ENCODE data around the gene TBX21.

The TBX21 gene

GRCh38 chr17:47704736-47705135 is 28.3 kb upstream of the TBX21 start:
- TF ChIP-seq ZNF302 (tag by site-specific recombination; IDR thresholded peaks at IDR 0.05; ENCODE audit: low read depth), result no peak
- TF ChIP-seq ZEB2 (tag by site-specific recombination; IDR thresholded peaks at IDR 0.05), result no peak
- TF ChIP-seq, protein P1, sequence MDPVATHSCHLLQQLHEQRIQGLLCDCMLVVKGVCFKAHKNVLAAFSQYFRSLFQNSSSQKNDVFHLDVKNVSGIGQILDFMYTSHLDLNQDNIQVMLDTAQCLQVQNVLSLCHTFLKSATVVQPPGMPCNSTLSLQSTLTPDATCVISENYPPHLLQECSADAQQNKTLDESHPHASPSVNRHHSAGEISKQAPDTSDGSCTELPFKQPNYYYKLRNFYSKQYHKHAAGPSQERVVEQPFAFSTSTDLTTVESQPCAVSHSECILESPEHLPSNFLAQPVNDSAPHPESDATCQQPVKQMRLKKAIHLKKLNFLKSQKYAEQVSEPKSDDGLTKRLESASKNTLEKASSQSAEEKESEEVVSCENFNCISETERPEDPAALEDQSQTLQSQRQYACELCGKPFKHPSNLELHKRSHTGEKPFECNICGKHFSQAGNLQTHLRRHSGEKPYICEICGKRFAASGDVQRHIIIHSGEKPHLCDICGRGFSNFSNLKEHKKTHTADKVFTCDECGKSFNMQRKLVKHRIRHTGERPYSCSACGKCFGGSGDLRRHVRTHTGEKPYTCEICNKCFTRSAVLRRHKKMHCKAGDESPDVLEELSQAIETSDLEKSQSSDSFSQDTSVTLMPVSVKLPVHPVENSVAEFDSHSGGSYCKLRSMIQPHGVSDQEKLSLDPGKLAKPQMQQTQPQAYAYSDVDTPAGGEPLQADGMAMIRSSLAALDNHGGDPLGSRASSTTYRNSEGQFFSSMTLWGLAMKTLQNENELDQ (tag by site-specific recombination; IDR thresholded peaks at IDR 0.05; ENCODE audit: low read depth), result no peak
- no peak for TF ChIP-seq ZNF341 (tag by site-specific recombination; IDR thresholded peaks at IDR 0.05; ENCODE audit: low read depth)
- Histone ChIP-seq H3K27ac (ENCODE audit: extremely low read depth, low read depth, low read length) (no peak overlapping the region), H3K36me3 (ENCODE audit: control insufficient read depth in 2 of 2, insufficient read depth in 1 of 2, low read length in 2 of 2) (peaks cover 0 to 31% of the 10 kb centered on the region in 2 experiments; a peak in 2 of 3 replicates), H3K9me3 (ENCODE audit: control insufficient read depth, insufficient read depth, low read depth, low read length) (no peaks in the 10 kb centered on the region), H3K4me3 (ENCODE audit: low read depth, low read length) (no peak overlapping the region), H3K4me1 (ENCODE audit: control insufficient read depth, insufficient read depth, low read length) (no peaks in the 10 kb centered on the region)
- POLR2A ChIA-PET, result interaction anchor here (1.3 kb wide), 1 partner anchor 36 kb away, joined by 3 read pairs; no protein-coding TSS in a partner anchor
- CTCF ChIA-PET, result interaction anchor here (0.6 to 1.2 kb wide), 3 partner anchors 37 to 595 kb away, joined by 3 to 4 read pairs (median 3); no protein-coding TSS in a partner anchor

DNA sequence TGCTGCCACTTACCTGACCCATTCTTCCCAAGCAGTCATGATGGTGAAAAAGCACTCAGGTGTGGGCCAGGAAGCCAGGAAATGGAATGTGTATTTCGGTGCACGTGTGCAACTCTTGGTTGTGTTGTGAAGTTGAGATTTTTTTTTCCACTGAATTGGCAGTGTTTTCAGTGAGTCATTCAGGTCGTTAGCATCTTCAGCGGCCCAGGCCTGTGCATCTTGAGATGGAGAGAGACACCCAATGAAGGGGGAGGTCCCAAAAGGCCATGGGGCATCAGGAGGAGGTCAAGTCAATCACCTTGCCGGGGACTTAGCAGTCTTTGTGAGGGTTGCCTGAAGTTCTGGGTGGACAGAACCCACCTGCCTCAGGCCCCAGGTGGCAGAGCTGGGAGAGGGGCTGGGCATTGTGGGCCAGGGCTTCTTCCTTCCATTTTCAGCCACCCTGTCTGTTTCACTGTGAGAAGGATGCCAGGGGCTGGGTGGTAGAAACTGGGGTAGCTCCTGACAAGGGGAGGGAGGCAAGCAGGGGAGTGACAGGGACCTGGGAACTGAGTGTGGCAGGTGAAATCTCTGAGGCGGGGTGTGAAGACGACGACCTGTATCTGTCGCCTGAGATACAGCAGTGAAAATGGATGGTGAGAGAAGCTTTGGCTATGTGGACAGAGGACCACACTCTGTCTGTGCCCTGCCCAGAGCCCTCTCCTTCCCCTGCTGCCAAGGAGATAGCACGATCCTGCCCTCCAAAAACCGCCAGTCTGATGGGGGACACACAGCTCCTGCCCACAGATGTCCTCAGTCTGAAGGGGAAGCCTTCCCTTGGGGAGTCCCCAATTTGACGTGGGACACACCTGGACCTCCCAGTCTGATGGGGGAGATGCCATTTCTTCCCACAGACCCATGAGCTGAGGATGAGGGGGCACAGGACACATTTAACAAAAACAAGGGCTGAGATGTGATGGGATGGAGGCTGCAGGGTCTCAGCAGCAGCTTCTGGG is 27.2 kb upstream of the TBX21 start:
- ChIA-PET POLR2A (interaction anchor here (0.8 kb wide), 1 partner anchor 8 kb away, joined by 5 read pairs; no protein-coding TSS in a partner anchor), CTCF (interaction anchor here (0.6 to 2.7 kb wide), 6 partner anchors 8 to 265 kb away, joined by 3 to 30 read pairs (median 4); partner anchors contain the start of genes CDK5RAP3 and TBX21)
- TF ChIP-seq ZNF362 (tag by site-specific recombination; IDR thresholded peaks at IDR 0.05), result peak; percentile 81; the same call in 1 of the 2 replicates
- no peak for TF ChIP-seq PRDM1 (tag by site-specific recombination; IDR thresholded peaks at IDR 0.05)
- no peak for TF ChIP-seq ZNF830 (tag by site-specific recombination; IDR thresholded peaks at IDR 0.05; ENCODE audit: low read depth)
- TF ChIP-seq, protein P2, sequence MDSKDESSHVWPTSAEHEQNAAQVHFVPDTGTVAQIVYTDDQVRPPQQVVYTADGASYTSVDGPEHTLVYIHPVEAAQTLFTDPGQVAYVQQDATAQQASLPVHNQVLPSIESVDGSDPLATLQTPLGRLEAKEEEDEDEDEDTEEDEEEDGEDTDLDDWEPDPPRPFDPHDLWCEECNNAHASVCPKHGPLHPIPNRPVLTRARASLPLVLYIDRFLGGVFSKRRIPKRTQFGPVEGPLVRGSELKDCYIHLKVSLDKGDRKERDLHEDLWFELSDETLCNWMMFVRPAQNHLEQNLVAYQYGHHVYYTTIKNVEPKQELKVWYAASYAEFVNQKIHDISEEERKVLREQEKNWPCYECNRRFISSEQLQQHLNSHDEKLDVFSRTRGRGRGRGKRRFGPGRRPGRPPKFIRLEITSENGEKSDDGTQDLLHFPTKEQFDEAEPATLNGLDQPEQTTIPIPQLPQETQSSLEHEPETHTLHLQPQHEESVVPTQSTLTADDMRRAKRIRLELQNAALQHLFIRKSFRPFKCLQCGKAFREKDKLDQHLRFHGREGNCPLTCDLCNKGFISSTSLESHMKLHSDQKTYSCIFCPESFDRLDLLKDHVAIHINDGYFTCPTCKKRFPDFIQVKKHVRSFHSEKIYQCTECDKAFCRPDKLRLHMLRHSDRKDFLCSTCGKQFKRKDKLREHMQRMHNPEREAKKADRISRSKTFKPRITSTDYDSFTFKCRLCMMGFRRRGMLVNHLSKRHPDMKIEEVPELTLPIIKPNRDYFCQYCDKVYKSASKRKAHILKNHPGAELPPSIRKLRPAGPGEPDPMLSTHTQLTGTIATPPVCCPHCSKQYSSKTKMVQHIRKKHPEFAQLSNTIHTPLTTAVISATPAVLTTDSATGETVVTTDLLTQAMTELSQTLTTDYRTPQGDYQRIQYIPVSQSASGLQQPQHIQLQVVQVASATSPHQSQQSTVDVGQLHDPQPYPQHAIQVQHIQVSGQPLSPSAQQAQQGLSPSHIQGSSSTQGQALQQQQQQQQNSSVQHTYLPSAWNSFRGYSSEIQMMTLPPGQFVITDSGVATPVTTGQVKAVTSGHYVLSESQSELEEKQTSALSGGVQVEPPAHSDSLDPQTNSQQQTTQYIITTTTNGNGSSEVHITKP (tag by site-specific recombination; IDR thresholded peaks at IDR 0.05), result no peak
- H3K27ac ChIP-seq (ENCODE audit: extremely low read depth, low read depth, low read length), result no peak overlapping the region
- H3K36me3 ChIP-seq (ENCODE audit: control insufficient read depth in 2 of 2, insufficient read depth in 1 of 2, low read length in 2 of 2), result peaks cover 0 to 36% of the 10 kb centered on the region in 2 experiments; a peak in 2 of 3 replicates
- no peaks in the 10 kb centered on the region for H3K9me3 ChIP-seq (ENCODE audit: control insufficient read depth, insufficient read depth, low read depth, low read length)
- no peak overlapping the region for H3K4me3 ChIP-seq (ENCODE audit: low read depth, low read length)
- H3K4me1 ChIP-seq (ENCODE audit: control insufficient read depth, insufficient read depth, low read length), result no peaks in the 10 kb centered on the region

- no peak overlapping the region for H3K27ac ChIP-seq (ENCODE audit: extremely low read depth, low read depth, low read length)
- TF ChIP-seq ZNF610 (tag by site-specific recombination; IDR thresholded peaks at IDR 0.05; ENCODE audit: borderline replicate concordance), result no peak
- peak; percentile 73 for TF ChIP-seq ATF2 (tag by site-specific recombination; IDR thresholded peaks at IDR 0.05; ENCODE audit: low read depth)
- TF ChIP-seq, protein P3, sequence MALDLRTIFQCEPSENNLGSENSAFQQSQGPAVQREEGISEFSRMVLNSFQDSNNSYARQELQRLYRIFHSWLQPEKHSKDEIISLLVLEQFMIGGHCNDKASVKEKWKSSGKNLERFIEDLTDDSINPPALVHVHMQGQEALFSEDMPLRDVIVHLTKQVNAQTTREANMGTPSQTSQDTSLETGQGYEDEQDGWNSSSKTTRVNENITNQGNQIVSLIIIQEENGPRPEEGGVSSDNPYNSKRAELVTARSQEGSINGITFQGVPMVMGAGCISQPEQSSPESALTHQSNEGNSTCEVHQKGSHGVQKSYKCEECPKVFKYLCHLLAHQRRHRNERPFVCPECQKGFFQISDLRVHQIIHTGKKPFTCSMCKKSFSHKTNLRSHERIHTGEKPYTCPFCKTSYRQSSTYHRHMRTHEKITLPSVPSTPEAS (tag by site-specific recombination; IDR thresholded peaks at IDR 0.05), result peak; percentile 6; the same call in 1 of the 2 replicates
- TF ChIP-seq ZNF544 (tag by site-specific recombination; IDR thresholded peaks at IDR 0.05), result no peak
- TF ChIP-seq ZNF133 (tag by site-specific recombination; IDR thresholded peaks at IDR 0.05), result no peak
- no peak for TF ChIP-seq ZNF214 (tag by site-specific recombination; IDR thresholded peaks at IDR 0.05; ENCODE audit: borderline replicate concordance)
- no peak for TF ChIP-seq ZNF423 (tag by site-specific recombination; IDR thresholded peaks at IDR 0.05)
- peaks cover 0 to 37% of the 10 kb centered on the region in 2 experiments; a peak in 1 of 3 replicates for H3K36me3 ChIP-seq (ENCODE audit: control insufficient read depth in 2 of 2, insufficient read depth in 1 of 2, low read length in 2 of 2)
- H3K9me3 ChIP-seq (ENCODE audit: control insufficient read depth, insufficient read depth, low read depth, low read length), result no peaks in the 10 kb centered on the region
- no peaks in the 10 kb centered on the region for H3K4me1 ChIP-seq (ENCODE audit: control insufficient read depth, insufficient read depth, low read length)
- ChIA-PET POLR2A (interaction anchor here (1.0 to 1.3 kb wide), 3 partner anchors 10 to 58 kb away, joined by 3 to 4 read pairs (median 3); partner anchors contain the start of genes KPNB1 and TBX21), CTCF (interaction anchor here (0.7 to 2.7 kb wide), 8 partner anchors 9 to 114 kb away, joined by 3 to 30 read pairs (median 5); partner anchors contain the start of genes OSBPL7 and TBX21)
- H3K4me3 ChIP-seq (ENCODE audit: low read depth, low read length), result no peak overlapping the region
These were observed 25.8 kb upstream of the TBX21 start for GRCh38 chr17:47707056-47707804.

All from HEK293 (cell line).